ENCODE results near the gene CFHR5. TPM values are rescaled to one million over a fixed set of nuclear protein-coding genes. Genes with fewer than 3 reads are reported as not detected.
"Not testable (repeated sequence)": the region's sequence is repeated elsewhere in the genome, so short reads cannot be mapped to it uniquely, and the experiment has no call there.

Gene CFHR5
- polyA plus RNA-seq, 4 donors, result not detected

GRCh38 chr1:197029749-197030148 lies 52.4 kb downstream of the CFHR5 start:
- H3K27ac ChIP-seq (ENCODE audit: low read depth in 1 of 3, low read length in 2 of 3), result no peak overlapping the region
- FAIRE-seq (no peak), DNase-seq (no peak)
- H3K36me3 ChIP-seq (ENCODE audit: control insufficient read depth in 3 of 3, insufficient read depth in 2 of 3, low read depth in 1 of 3, low read length in 3 of 3), result no peaks in the 10 kb centered on the region
- H3K4me1 ChIP-seq (ENCODE audit: control insufficient read depth in 3 of 3, insufficient read depth in 2 of 3, low read depth in 1 of 3, low read length in 2 of 3), result no peaks in the 10 kb centered on the region
- no peaks in the 10 kb centered on the region for H3K27me3 ChIP-seq (ENCODE audit: control insufficient read depth in 3 of 3, insufficient read depth in 3 of 3, low read length in 3 of 3)
- no peaks in the 10 kb centered on the region for H3K9me3 ChIP-seq (ENCODE audit: control insufficient read depth in 2 of 2, insufficient read depth in 1 of 2, low read depth in 1 of 2, low read length in 1 of 2)
- no peak overlapping the region for H3K4me3 ChIP-seq (ENCODE audit: low read depth in 1 of 3, low read length in 3 of 3)

DNA sequence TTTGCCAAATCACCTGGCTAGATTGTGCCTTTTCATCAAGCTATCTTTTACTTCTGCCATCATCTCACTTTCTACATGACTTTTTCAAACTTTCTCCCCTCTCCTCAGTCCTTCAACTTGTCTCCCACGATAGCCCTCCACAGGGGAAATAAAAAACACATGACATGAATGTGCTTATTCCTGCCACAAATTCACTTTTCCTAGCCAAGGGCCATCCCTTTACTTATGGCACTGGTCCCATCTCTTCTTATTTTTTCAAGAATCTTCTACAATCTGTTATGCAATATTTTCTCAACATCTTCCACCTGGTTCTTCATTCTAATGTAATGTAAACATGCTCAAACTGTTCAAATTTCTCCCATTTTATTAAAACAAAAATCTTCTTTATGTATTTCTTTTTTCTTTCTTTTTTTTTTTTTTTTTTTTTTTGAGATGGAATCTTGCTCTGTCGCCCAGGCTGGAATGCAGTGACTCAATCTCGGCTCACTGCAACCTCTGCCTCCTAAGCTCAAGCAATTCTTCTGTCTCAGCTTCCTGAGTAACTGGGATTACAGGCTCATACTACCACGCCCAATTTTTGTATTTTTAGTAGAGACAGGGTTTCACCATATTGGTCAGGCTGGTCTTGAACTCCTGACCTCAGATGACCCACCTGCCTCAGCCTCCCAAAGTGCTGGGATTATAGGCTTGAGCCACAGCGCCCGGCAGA lies 57.4 kb downstream of the CFHR5 start:
- not testable (repeated sequence) for H3K9me3 ChIP-seq (ENCODE audit: control insufficient read depth in 2 of 2, insufficient read depth in 1 of 2, low read depth in 1 of 2, low read length in 1 of 2); DNase-seq; H3K36me3 ChIP-seq (ENCODE audit: control insufficient read depth in 3 of 3, insufficient read depth in 2 of 3, low read depth in 1 of 3, low read length in 3 of 3); H3K27ac ChIP-seq (ENCODE audit: low read depth in 1 of 3, low read length in 2 of 3); H3K4me1 ChIP-seq (ENCODE audit: control insufficient read depth in 3 of 3, insufficient read depth in 2 of 3, low read depth in 1 of 3, low read length in 2 of 3); H3K27me3 ChIP-seq (ENCODE audit: control insufficient read depth in 3 of 3, insufficient read depth in 3 of 3, low read length in 3 of 3); FAIRE-seq; H3K4me3 ChIP-seq (ENCODE audit: low read depth in 1 of 3, low read length in 3 of 3)
- WGBS, 3 donors, result 69 to 81% (median 74%) methylated on average over 6 of the region's 6 CpGs

DNA sequence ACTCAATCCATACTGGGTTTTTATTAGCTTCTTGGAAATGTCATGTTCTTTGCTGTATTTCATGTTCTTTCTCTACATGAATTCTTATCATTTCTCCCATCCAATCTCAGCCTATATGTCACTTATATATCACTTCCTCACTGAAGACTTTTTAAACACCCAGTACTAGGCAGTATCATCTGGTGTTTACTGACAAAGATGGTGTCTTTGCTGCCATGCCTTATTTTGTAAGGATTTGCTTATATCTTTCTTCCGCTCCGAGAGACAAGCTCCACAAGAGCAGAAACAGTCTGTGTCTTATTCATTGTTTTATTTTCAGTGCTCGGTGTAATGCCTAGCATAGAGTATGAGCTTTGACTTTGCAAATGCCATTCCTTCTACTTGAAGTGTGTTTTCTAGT lies 59.5 kb downstream of the CFHR5 start:
- H3K36me3 ChIP-seq (ENCODE audit: control insufficient read depth in 3 of 3, insufficient read depth in 2 of 3, low read depth in 1 of 3, low read length in 3 of 3), result no peaks in the 10 kb centered on the region
- H3K27ac ChIP-seq (ENCODE audit: low read depth in 1 of 3, low read length in 2 of 3), result no peak overlapping the region
- 91 to 93% (median 91%) methylated on average over 3 of the region's 3 CpGs for WGBS, 3 donors
- no peak for DNase-seq
- no peak for FAIRE-seq
- H3K27me3 ChIP-seq (ENCODE audit: control insufficient read depth in 3 of 3, insufficient read depth in 3 of 3, low read length in 3 of 3), result no peaks in the 10 kb centered on the region
- H3K4me1 ChIP-seq (ENCODE audit: control insufficient read depth in 3 of 3, insufficient read depth in 2 of 3, low read depth in 1 of 3, low read length in 2 of 3), result no peaks in the 10 kb centered on the region
- H3K4me3 ChIP-seq (ENCODE audit: low read depth in 1 of 3, low read length in 3 of 3), result no peak overlapping the region
- no peaks in the 10 kb centered on the region for H3K9me3 ChIP-seq (ENCODE audit: control insufficient read depth in 2 of 2, insufficient read depth in 1 of 2, low read depth in 1 of 2, low read length in 1 of 2)

- Histone ChIP-seq H3K4me1 (ENCODE audit: control insufficient read depth in 3 of 3, insufficient read depth in 2 of 3, low read depth in 1 of 3, low read length in 2 of 3) (no peaks in the 10 kb centered on the region), H3K27ac (ENCODE audit: low read depth in 1 of 3, low read length in 2 of 3) (no peak overlapping the region), H3K27me3 (ENCODE audit: control insufficient read depth in 3 of 3, insufficient read depth in 3 of 3, low read length in 3 of 3) (no peaks in the 10 kb centered on the region), H3K4me3 (ENCODE audit: low read depth in 1 of 3, low read length in 3 of 3) (no peak overlapping the region), H3K9me3 (ENCODE audit: control insufficient read depth in 2 of 2, insufficient read depth in 1 of 2, low read depth in 1 of 2, low read length in 1 of 2) (no peaks in the 10 kb centered on the region), H3K36me3 (ENCODE audit: control insufficient read depth in 3 of 3, insufficient read depth in 2 of 3, low read depth in 1 of 3, low read length in 3 of 3) (no peaks in the 10 kb centered on the region)
- DNase-seq (no peak), FAIRE-seq (no peak)
- WGBS, 3 donors, result 62 to 71% (median 71%) methylated on average over 7 of the region's 7 CpGs
Observed at GRCh38 chr1:197041486-197042353, 64.4 kb downstream of the CFHR5 start.

GRCh38 chr1:197042676-197043341 lies 65.5 kb downstream of the CFHR5 start:
- DNase-seq, result no peak
- Histone ChIP-seq H3K9me3 (ENCODE audit: control insufficient read depth in 2 of 2, insufficient read depth in 1 of 2, low read depth in 1 of 2, low read length in 1 of 2) (no peaks in the 10 kb centered on the region), H3K36me3 (ENCODE audit: control insufficient read depth in 3 of 3, insufficient read depth in 2 of 3, low read depth in 1 of 3, low read length in 3 of 3) (no peaks in the 10 kb centered on the region), H3K27ac (ENCODE audit: low read depth in 1 of 3, low read length in 2 of 3) (no peak overlapping the region), H3K4me1 (ENCODE audit: control insufficient read depth in 3 of 3, insufficient read depth in 2 of 3, low read depth in 1 of 3, low read length in 2 of 3) (no peaks in the 10 kb centered on the region), H3K27me3 (ENCODE audit: control insufficient read depth in 3 of 3, insufficient read depth in 3 of 3, low read length in 3 of 3) (no peaks in the 10 kb centered on the region), H3K4me3 (ENCODE audit: low read depth in 1 of 3, low read length in 3 of 3) (no peak overlapping the region)
- WGBS, 3 donors, result 67 to 77% (median 67%) methylated on average over 2 to 4 of the region's 4 CpGs
- no peak for FAIRE-seq

DNA sequence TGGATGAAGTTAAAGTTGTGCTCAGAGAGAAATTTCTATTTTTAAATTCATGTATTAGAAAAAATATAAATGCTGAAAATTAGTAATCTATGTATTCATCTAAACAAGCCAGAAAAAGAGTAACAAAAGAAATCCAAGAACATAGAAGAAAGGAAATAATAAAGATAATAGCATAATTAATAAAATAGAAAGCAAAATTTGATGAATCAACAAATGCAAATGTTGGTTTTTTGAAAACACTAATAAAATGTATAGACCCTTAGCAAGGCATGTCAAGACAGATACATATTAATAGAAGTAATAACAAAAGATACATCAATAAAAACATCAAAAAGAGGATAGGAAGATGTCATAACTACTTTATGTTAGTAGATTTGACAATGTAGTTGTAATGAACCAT lies 71.7 kb downstream of the CFHR5 start:
- DNase-seq (no peak), FAIRE-seq (no peak)
- Histone ChIP-seq H3K36me3 (ENCODE audit: control insufficient read depth in 3 of 3, insufficient read depth in 2 of 3, low read depth in 1 of 3, low read length in 3 of 3) (no peaks in the 10 kb centered on the region), H3K27me3 (ENCODE audit: control insufficient read depth in 3 of 3, insufficient read depth in 3 of 3, low read length in 3 of 3) (no peaks in the 10 kb centered on the region), H3K9me3 (ENCODE audit: control insufficient read depth in 2 of 2, insufficient read depth in 1 of 2, low read depth in 1 of 2, low read length in 1 of 2) (no peaks in the 10 kb centered on the region), H3K4me3 (ENCODE audit: low read depth in 1 of 3, low read length in 3 of 3) (no peak overlapping the region), H3K4me1 (ENCODE audit: control insufficient read depth in 3 of 3, insufficient read depth in 2 of 3, low read depth in 1 of 3, low read length in 2 of 3) (no peaks in the 10 kb centered on the region), H3K27ac (ENCODE audit: low read depth in 1 of 3, low read length in 2 of 3) (no peak overlapping the region)

Other genes with a start within 250 kb of the CFHR5 start
- gene CFHR3, start 202.7 kb upstream of the CFHR5 start, polyA plus RNA-seq, result under 1 TPM in 1 of 4 donors, not detected in 3; 0.04 TPM
- under 1 TPM in 1 of 4 donors, not detected in 3; 0.04 TPM for gene CFHR1, start 157.8 kb upstream of the CFHR5 start, polyA plus RNA-seq
- not detected for gene CFHR4, start 89.5 kb upstream of the CFHR5 start, polyA plus RNA-seq
- not detected for gene CFHR2, start 33.8 kb upstream of the CFHR5 start, polyA plus RNA-seq
- gene F13B, start 89.7 kb downstream of the CFHR5 start, polyA plus RNA-seq, result 1 to 10 TPM in 2 of 4 donors, under 1 TPM in 2; 0.24 to 1.6 (median 1.0) TPM
- 10 to 100 TPM in 1 of 4 donors, 1 to 10 TPM in 1, under 1 TPM in 2; 0.27 to 10.5 (median 4.0) TPM for gene ASPM, start 169.1 kb downstream of the CFHR5 start, polyA plus RNA-seq
- gene ZBTB41, start 223.7 kb downstream of the CFHR5 start, polyA plus RNA-seq, result 10 to 100 TPM in 1 of 4 donors, 1 to 10 TPM in 3; 1.1 to 17.4 (median 2.5) TPM

Data from small intestine (tissue), 7 donors.